Epithelial cell of esophagus (primary cell): ENCODE results near the gene VIPR2.

Experiments
- DNase-seq: peaks from one replicate; pipeline ENCODE4 v3.0.0; 2010; ENCODE audit warnings: low read depth
- H3K4me3 ChIP-seq: 2 replicates; pipeline ENCODE4 v1.5.1; 2011; ENCODE audit warnings: mild to moderate bottlenecking, low read length, control low read depth
- TF ChIP-seq, protein P1 (sequence below): IDR thresholded peaks from 2 replicates; pipeline ENCODE4 v1.5.1; 2011; ENCODE audit warnings: low read depth, mild to moderate bottlenecking, low read length, control low read depth, inconsistent platforms; ENCODE audit not compliant: insufficient read depth; ENCODE audit errors: missing control alignments

The VIPR2 gene, protein sequence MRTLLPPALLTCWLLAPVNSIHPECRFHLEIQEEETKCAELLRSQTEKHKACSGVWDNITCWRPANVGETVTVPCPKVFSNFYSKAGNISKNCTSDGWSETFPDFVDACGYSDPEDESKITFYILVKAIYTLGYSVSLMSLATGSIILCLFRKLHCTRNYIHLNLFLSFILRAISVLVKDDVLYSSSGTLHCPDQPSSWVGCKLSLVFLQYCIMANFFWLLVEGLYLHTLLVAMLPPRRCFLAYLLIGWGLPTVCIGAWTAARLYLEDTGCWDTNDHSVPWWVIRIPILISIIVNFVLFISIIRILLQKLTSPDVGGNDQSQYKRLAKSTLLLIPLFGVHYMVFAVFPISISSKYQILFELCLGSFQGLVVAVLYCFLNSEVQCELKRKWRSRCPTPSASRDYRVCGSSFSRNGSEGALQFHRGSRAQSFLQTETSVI

DNA sequence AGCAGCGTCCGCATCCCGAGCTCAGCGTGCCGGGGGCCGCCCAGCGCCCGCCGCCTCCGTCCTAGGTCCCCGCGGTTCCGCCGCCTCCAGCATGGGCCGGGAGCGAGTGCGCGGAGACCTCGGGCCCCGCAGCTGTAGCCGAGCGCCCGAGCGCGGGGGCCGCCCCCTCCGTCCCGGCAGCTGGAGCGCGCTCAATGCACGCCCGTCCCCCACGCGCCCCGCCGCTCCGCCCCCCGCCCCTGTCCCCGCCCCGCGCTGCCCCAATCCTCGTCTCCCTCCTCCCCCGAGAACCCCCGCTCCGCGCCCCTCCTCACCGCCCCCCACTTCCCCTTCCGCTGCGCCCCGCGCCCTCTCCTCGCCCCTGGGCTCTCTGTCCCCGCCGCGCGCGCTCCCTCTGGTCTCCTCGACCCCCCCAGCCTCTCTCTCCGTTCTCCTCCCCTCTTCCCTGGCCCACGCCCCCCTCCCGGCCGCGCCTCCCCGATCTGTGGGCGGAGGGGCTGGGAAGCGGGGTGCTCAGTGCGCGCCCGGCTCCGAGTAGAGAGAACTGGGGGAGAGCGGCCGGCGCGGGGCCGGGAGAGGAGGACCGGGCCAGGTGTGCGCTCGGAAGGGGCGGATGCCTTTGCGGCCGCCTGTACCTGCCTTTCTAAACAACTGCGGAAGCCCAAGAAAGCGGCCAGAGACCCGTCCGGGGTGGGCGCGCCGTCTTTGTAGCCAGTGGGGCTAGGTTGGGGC lies at the start of gene VIPR2:
Gene VIPR2 (minus strand): TSS at position 110 of the 732 bp plus-strand sequence. CDS start 96 bp downstream, at position 14.
- TF ChIP-seq, protein P1, sequence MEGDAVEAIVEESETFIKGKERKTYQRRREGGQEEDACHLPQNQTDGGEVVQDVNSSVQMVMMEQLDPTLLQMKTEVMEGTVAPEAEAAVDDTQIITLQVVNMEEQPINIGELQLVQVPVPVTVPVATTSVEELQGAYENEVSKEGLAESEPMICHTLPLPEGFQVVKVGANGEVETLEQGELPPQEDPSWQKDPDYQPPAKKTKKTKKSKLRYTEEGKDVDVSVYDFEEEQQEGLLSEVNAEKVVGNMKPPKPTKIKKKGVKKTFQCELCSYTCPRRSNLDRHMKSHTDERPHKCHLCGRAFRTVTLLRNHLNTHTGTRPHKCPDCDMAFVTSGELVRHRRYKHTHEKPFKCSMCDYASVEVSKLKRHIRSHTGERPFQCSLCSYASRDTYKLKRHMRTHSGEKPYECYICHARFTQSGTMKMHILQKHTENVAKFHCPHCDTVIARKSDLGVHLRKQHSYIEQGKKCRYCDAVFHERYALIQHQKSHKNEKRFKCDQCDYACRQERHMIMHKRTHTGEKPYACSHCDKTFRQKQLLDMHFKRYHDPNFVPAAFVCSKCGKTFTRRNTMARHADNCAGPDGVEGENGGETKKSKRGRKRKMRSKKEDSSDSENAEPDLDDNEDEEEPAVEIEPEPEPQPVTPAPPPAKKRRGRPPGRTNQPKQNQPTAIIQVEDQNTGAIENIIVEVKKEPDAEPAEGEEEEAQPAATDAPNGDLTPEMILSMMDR: no peak
- DNase-seq: no peak
- no peak within 1 kb of the TSS for H3K4me3 ChIP-seq

DNA sequence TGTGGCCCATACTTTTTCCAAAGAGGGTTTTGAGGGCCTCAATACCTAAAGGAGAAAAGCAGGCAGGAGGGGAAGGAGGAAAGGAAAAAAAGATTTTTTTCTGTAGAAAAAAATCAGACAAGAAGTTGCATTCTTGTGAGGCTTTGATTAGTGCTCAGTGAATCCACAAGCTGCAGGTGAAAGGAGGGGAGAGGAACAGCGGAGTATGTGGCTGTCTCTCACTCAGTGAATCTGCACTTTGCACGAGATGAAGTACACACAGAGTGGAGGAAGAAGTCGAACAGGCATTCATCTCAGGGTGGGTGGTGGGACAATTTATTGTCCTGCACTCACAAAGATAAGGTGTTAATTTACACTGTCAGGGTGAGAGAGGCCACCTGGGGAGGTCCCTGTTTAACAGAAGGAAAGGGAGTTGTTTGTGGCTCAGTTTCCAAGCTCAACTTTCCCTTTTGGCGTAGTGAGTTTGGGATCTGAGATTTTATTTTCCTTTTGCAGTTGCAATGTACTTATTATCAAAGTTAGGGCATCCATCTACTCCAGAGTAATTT lies 49.0 kb upstream of the VIPR2 start:
- DNase-seq: no peak
- TF ChIP-seq, protein P1: no peak
- no peak overlapping the region for H3K4me3 ChIP-seq

DNA sequence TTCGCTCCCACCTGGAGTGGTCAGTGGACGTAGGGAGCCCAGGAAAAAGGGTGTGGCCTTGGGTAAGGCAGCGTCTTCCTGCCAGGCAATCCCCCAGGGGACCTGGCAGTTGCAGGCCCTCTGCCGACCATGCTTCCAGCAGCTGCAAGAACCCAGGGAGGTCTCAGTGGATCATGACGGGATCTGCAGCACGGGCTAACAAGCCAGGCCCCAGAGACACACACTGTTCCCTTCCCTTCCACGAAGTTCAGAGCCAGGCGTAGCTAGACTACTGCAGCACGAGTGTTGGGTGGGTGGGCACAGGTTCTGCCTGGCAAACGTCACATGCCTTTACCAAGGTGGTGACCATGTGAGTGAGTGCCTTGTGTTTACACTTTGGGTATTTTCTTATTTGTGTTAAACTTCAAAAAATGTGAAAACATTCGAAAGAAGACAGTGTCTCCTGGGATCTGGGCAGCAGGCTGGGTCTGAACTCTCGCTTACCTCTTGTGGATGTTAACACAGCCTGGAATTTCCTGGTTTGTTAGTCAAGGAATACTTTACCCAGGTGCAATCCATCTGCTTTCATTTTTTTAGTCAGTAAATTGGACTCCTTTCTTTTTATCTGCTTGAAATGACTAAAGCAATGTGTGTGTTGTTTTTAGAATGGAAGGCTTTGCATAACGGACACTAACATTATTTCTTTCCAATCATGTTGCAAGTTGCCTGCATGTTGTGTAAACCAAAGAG lies 48.2 kb upstream of the VIPR2 start:
- TF ChIP-seq, protein P1: no peak
- DNase-seq: no peak
- no peak overlapping the region for H3K4me3 ChIP-seq

DNA sequence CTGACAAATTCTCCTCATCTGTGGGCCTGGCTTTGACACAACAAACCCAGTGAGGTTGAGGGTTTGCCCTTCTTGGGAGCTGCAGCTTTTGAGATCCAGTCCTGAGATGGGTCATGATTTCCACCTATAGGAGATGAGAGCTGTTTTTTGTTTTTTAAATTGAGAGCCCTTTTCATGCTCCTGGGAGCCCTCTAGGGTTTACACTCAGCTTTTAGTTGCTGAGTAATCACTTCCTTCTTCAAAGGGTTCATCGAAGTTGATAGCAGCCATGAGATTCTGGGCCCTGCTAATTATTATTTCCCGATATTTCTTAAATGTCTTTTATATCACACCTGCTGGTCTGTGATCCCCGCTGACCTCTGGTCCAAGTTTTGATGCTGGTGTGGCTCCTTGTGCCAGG lies 47.3 kb upstream of the VIPR2 start:
- no peak overlapping the region for H3K4me3 ChIP-seq
- TF ChIP-seq, protein P1: no peak
- DNase-seq: no peak

DNA sequence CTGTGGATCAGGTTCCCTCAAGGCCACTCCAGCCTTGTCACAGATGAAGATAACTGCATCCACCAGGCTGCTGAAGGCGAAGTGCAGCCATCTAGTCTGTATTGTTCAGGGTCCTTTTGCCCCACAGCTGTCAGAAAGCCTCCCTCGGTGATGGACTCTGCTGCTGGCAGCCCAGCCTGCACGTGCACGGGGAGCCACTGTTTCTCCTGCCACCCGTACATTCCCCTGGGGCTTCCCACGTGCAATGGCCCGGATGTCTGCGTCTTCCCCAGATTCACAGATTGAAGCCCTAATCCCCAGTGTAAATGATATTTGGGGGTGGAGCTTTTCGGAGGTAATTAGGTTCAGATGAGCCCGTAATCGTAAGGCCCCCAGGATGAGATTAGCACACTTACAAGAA lies 46.6 kb upstream of the VIPR2 start:
- TF ChIP-seq, protein P1: no peak
- H3K4me3 ChIP-seq: no peak overlapping the region
- DNase-seq: no peak

DNA sequence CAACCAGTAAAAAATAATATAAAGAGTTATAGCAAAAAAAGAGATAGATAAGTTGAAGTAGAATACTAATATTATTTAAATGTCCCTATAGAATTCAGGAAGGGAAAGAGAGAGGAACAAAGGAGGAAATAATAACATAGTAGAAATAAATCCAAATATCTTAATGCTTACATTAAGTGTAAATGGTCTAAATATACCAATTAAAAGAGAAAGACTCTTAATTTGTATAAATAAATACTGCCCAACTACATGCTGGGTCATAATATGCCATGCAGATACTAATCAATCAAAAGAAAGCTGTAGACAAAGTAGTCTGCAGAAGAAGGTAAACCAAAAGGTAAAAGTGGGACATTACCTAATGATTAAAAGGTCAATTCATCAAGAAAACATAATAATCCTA lies 43.3 kb upstream of the VIPR2 start:
- no peak for DNase-seq
- TF ChIP-seq, protein P1: no peak
- no peak overlapping the region for H3K4me3 ChIP-seq
